GM21381 (cell line): ENCODE measurements around the gene OPRL1.

Experiments
- ATAC-seq: cut with Tn5 transposase; IDR thresholded peaks from one replicate; pipeline ENCODE4 v1.9.1; 2021; ENCODE audit warnings: mild to moderate bottlenecking, moderate library complexity; ENCODE audit not compliant: unreplicated experiment

OPRL1 gene

GRCh38 chr20:64055893-64056638, 23.8 kb upstream of the OPRL1 start:
- no peak for ATAC-seq

DNA sequence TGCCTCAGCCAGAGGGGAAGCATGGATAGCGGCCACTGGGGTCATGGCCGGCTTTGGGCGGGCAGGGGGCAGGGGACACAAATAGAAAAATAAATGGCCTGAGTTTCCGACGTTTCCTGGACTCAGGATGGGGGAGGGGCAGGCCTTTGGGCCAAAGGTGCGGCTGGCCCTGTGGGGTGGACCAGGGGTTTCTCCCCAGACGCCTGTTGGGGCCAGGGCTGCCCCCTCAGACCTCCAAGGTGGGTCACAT, 23.3 kb upstream of the OPRL1 start:
- no peak for ATAC-seq

DNA sequence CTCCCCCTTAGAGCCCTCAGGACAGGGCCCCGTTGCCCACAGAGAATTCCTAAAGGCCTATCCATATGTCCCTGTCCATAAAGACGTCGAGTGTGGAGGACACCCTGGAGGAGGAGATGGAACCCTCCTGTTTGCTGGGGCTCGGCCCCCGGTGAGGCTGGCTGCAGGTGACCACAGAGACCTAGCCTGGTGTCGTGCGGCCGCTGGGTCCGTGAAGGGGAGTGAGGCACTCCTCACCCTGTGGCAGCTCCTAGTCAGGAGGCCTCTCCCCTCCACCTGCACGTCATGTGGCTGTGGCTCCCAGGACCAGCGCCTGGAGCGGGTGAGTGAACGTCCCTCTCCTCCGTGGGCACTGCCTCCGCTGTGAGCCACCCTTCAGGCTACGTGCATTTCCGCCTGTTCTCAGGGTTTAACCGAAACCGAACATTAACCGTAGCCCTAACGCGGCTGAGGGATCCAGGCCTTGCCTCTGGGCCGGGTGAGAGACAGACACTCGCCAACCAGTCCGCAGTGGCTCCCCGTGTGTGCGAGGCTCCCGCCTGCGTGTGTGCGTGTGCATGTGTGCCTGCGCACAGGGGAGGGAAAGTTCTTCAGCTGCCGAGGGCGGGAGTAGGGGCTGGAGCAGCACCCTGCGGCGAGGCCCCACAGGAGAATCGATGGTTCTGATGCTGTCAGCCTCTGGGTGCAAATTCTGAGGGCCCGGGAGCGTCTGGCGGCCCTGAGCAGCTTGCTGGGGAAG, 22.8 kb upstream of the OPRL1 start:
- no peak for ATAC-seq

- ATAC-seq = no peak
Observed at GRCh38 chr20:64057628-64058498, 22.0 kb upstream of the OPRL1 start.

DNA sequence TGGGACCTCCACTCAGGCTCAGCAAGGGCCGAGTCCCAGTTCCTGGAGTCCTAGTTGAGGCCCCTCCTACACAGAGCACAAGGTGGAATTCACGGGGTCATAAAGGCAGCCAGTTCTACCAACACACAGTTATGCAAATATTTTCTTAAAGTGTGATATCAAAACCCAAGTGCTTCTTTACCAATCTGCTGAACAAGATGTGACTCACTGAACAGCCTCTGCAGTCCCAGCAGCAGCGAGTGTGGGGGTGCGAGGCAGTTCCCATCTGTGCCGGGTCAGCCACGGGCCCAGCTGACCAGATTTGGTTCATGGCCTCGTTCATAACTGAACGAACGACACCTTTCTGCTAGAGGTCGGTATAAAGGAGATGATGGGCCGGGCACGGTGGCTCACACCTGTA, 21.3 kb upstream of the OPRL1 start:
- ATAC-seq = no peak

- no peak for ATAC-seq
Observed at GRCh38 chr20:64062276-64062595, 17.6 kb upstream of the OPRL1 start.

GRCh38 chr20:64062596-64063388, 17.1 kb upstream of the OPRL1 start, which contains the start of gene TCEA2:
TSS of gene TCEA2 (plus strand) at chr20:64063198. CDS start at chr20:64063313, 115 bp downstream.
- peak; percentile 74 for ATAC-seq

DNA sequence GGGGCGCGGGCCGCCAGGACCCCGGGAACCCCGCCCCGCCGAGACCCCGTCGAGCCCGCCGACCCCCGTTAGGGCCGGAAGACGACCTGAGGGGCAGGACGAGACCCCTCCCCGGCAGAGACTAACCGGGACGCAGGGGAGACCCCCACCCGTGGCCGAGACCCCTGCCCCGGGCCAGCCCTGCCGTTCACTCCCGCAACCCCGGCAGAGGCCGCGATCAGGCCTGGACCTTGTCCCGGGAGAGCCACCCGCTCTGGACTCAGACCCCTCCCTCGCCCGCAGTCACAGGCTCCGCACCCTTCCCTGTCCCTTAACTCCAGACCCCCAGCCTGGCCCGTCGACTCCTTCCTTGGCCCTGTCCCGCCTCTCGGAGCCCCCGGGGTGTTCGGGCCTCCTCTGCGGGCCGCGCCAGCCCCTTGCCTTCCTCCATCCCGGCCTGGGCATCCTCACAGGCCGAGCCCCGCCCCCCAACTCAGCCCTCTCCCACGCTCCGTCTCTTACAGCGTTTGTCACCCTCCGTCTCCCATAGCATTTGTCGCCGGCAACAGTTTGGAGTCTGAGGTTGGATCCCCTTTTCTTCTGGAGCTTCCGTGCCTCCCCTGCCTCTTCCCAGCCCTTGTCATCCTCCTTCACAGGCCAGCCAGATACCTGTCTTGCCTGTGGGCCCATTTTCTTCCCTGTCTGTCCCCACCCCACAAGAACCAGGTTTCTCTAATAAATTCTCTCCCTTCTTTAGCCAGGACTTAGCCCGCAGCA, 16.3 kb upstream of the OPRL1 start:
- no peak for ATAC-seq

DNA sequence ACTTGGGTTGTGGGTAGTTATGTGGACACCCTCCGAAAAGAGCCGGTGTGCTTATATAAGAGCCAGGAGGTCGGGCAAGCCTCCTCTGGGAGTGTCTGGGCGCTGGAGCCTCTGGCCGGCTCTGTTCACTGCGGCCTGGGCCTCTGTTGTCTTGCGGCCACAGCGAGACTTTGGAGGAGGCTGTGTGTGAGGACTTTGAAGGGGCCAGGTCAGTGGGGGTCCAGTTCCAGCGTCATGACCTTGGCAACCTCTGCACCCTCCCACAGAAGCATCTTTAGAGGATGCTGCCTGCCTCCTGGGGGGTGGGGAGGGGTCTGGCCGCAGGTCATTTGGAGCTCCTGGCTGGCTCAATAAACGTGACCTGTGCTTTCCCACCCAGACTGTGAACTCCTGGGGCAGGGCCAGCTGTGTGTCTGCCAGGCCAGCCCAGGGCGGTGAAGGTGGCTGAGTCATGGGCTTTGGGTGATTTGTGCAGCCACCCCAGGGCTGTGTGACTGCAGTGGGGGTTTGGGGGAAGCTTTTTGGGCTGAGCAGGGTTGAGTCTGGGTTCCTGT, 15.7 kb upstream of the OPRL1 start:
- no peak for ATAC-seq

GRCh38 chr20:64065062-64065973, 14.6 kb upstream of the OPRL1 start:
- no peak for ATAC-seq

DNA sequence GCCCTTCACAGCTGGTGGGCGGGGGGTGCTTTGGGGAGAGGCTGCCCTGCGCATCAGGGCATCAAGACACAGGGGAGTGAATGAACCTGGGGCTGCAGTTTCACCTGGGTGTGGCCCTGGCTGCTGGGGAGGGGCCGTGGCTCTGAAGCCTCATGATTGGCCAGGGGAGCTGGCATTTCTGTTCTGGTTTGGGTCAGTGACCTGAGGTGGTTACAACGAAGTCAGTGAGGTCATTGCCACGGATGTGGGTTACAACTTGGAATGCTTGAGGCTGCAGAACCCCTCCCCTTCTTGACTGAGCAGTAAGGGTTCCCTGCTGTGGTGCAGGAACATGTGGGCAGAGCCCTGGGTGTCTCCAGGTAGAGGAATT, 13.9 kb upstream of the OPRL1 start:
- peak; percentile 46 for ATAC-seq

DNA sequence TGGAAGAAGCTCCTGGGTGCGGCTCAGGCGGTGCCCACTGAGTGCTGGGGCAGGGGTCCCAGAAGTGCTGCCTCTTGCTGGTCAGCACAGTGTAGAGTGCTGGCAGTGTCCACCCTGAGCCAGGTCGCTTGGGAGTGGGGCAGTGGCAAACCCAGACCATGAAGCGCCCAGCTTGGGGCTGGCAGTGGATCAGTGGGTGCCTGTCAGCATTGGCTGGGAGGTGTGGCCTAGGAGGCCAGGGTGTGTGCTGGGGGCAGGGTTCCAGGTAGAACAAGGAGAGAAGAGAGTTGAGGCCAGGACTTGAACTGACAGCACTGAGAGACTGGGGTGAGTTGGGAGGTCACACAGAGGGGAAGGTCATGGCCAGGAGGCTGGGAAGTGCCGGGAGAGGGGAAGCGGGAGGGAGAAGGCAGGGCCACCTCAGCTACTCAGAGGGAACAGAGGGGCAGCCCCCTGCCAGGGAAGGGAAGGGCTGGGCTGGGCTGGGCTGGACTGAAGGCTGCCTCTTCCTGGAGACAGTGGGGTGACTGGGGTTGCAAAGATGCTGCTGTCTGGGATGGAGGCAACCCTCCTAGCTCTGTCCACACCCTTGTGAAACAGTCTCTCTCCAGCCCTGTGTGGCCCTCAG, 12.8 kb upstream of the OPRL1 start:
- ATAC-seq = no peak

DNA sequence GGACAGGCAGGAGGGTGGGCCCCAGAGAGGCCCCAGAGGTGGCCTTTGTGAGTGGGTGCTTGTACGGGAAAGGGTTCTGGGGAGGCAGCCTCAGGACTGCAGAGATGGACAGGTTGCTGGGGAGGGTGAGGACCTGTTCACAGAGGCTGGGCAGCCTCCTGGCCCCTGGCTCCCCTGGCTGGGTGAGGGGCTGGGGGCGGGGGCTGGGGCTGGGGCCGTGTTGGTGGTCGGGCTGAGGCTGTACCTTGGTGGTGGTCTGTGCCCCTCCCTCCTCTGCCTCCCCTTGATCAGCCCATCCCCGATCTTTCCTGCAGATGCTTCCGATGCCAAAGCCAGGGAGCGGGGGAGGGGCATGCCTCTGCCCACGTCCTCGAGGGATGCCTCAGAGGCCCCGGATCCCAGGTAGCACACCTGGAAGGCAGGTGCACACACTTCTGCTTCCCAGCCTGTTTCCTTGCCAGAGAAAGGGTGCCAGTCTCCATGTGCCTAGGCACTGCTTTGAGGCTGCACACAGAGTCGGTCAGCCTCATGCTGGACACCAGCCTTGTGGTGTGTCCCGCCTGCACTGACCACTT, 12.1 kb upstream of the OPRL1 start:
- no peak for ATAC-seq

GRCh38 chr20:64068386-64069208, 11.3 kb upstream of the OPRL1 start:
- ATAC-seq = no peak

DNA sequence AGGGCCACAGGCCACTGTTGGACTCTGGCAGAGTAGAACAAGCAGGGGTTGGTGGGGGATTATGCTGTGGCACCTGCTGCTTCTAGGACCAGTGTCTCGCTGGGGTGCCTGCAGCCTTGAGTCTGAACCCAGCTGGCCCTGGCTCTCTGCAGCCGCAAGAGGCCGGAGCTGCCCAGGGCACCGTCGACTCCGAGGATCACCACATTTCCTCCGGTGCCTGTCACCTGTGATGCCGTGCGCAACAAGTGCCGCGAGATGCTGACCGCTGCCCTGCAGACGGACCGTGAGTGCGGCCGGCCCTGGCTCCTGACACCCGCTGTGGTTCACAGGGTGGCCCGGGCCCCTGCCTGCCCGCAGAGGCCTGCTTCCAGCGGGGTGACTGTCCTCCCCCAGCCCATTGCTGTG, 10.7 kb upstream of the OPRL1 start:
- ATAC-seq = no peak

DNA sequence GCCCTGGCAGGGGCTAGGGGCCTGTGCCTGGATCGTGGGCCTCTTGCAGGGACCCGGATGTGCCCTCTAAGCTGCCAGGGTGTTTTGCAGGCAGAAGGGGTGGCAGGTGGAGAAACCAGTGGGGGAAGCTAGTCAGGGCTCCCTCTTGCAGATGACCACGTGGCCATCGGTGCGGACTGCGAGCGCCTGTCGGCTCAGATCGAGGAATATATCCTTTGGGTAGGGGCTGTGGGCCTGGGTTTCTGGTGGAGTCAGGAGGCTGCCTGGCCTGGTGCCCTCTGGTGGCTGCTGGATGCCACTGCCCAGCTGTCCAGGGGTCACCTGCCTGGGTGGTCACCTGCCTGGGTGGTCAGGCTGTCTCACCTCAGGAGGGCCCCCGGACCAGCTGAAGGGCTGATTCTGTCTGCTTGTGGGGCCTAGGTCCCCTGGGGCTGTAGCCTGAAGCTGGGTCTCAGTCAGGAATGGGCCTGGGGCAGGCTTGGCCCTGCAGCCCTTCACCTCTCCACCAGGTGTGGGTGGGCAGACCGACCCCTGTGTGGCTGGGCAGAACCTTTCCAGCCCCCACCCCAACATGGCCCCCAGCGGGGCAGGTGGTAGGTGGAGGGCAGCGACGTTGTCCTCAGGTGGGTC, 10.2 kb upstream of the OPRL1 start:
- ATAC-seq = no peak
